Measurements from ENCODE around the gene SLIT1. TPM values are rescaled to one million over a fixed set of nuclear protein-coding genes. Genes with fewer than 3 reads are reported as not detected.
A peak's percentile ranks its signal among the peaks of the same experiment; 100 is the strongest.

SLIT1 gene
- total RNA-seq, 1 donor from 2014 or later: 10.6 TPM

- no peaks in the 10 kb centered on the region for H3K36me3 Mint-ChIP-seq (ENCODE audit: low read depth)
- no peak overlapping the region for H3K27ac Mint-ChIP-seq (ENCODE audit: unreplicated experiment)
- H3K27me3 Mint-ChIP-seq (ENCODE audit: low read depth): peaks cover 4% of the 10 kb centered on the region
- H3K4me3 Mint-ChIP-seq: no peak overlapping the region
- TF ChIP-seq, protein P1, sequence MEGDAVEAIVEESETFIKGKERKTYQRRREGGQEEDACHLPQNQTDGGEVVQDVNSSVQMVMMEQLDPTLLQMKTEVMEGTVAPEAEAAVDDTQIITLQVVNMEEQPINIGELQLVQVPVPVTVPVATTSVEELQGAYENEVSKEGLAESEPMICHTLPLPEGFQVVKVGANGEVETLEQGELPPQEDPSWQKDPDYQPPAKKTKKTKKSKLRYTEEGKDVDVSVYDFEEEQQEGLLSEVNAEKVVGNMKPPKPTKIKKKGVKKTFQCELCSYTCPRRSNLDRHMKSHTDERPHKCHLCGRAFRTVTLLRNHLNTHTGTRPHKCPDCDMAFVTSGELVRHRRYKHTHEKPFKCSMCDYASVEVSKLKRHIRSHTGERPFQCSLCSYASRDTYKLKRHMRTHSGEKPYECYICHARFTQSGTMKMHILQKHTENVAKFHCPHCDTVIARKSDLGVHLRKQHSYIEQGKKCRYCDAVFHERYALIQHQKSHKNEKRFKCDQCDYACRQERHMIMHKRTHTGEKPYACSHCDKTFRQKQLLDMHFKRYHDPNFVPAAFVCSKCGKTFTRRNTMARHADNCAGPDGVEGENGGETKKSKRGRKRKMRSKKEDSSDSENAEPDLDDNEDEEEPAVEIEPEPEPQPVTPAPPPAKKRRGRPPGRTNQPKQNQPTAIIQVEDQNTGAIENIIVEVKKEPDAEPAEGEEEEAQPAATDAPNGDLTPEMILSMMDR (conservative IDR thresholded peaks at IDR 0.05): no peak
- no peaks in the 10 kb centered on the region for H3K9me3 Mint-ChIP-seq
- peaks cover 17% of the 10 kb centered on the region for H3K4me1 Mint-ChIP-seq
- DNase-seq (ENCODE audit: low read depth, low spot score): no peak
Observed at GRCh38 chr10:97040248-97040584, 145.5 kb downstream of the SLIT1 start.

- H3K27ac Mint-ChIP-seq (ENCODE audit: unreplicated experiment): peak overlapping the region; percentile 32
- peaks cover 17% of the 10 kb centered on the region for H3K4me1 Mint-ChIP-seq
- no peak overlapping the region for H3K4me3 Mint-ChIP-seq
- no peaks in the 10 kb centered on the region for H3K36me3 Mint-ChIP-seq (ENCODE audit: low read depth)
- H3K27me3 Mint-ChIP-seq (ENCODE audit: low read depth): peaks cover 10% of the 10 kb centered on the region
- H3K9me3 Mint-ChIP-seq: no peaks in the 10 kb centered on the region
- no peak for DNase-seq (ENCODE audit: low read depth, low spot score)
- TF ChIP-seq, protein P1 (conservative IDR thresholded peaks at IDR 0.05): no peak
Observed at GRCh38 chr10:97039538-97040247, 146.1 kb downstream of the SLIT1 start.

GRCh38 chr10:97038688-97039087 is 147.1 kb downstream of the SLIT1 start:
- H3K27ac Mint-ChIP-seq (ENCODE audit: unreplicated experiment): no peak overlapping the region
- TF ChIP-seq, protein P1 (conservative IDR thresholded peaks at IDR 0.05): no peak
- H3K4me1 Mint-ChIP-seq: peaks cover 17% of the 10 kb centered on the region
- H3K9me3 Mint-ChIP-seq: no peaks in the 10 kb centered on the region
- peaks cover 12% of the 10 kb centered on the region for H3K27me3 Mint-ChIP-seq (ENCODE audit: low read depth)
- DNase-seq (ENCODE audit: low read depth, low spot score): no peak
- no peak overlapping the region for H3K4me3 Mint-ChIP-seq
- H3K36me3 Mint-ChIP-seq (ENCODE audit: low read depth): no peaks in the 10 kb centered on the region

DNA sequence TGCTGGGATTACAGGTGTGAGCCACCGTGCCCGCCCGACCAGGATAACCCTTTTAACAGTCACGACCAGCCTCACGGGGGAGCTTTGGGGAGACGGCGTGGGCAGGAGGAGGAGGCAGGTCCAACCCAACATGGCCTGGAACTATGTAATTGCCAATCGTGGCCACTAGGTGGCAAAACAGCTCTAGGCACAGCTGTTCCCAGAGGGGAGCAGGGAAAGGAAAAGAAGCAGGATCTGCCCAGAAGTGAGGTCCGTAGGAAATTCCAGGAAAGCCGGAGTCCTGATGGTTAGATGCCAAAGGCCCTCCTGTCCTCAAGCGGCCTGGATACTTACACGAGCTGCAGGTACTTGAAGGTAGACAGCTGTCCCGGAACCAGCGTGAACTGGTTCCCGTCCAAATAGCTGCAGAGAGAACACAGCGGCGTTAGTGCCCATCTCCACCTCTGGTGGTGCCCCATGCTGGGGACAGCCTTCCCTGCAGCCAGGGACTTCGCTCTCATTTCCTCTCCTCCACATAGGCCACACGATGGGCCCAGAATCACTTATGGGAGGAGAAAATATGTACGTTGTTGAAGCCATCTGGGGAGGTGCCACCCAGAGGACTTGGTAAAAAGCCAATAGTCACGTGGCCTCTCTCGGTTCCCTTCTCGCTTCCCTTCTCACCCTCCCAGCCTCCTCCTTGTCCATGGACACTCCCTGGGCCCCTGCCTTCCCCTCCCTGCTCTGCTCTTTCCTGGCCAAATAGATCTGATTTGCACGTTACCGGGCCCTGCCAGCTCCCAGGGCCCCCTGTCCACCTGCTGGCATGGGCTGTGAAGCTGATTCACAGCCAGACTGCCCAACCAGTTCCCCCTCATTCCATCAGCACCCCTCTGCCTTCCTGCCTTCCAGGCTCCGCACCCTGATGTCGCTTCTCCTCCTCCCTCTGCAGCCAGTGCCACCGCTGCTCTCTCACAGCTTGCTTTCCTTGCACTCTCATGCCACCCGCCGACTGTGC is 148.1 kb downstream of the SLIT1 start:
- Mint-ChIP-seq H3K4me1 (peaks cover 17% of the 10 kb centered on the region), H3K36me3 (ENCODE audit: low read depth) (no peaks in the 10 kb centered on the region), H3K9me3 (no peaks in the 10 kb centered on the region), H3K27me3 (ENCODE audit: low read depth) (peaks cover 19% of the 10 kb centered on the region), H3K27ac (ENCODE audit: unreplicated experiment) (no peak overlapping the region), H3K4me3 (no peak overlapping the region)
- peak; percentile 88 for DNase-seq (ENCODE audit: low read depth, low spot score)
- TF ChIP-seq, protein P1 (conservative IDR thresholded peaks at IDR 0.05): peak; percentile 84

DNA sequence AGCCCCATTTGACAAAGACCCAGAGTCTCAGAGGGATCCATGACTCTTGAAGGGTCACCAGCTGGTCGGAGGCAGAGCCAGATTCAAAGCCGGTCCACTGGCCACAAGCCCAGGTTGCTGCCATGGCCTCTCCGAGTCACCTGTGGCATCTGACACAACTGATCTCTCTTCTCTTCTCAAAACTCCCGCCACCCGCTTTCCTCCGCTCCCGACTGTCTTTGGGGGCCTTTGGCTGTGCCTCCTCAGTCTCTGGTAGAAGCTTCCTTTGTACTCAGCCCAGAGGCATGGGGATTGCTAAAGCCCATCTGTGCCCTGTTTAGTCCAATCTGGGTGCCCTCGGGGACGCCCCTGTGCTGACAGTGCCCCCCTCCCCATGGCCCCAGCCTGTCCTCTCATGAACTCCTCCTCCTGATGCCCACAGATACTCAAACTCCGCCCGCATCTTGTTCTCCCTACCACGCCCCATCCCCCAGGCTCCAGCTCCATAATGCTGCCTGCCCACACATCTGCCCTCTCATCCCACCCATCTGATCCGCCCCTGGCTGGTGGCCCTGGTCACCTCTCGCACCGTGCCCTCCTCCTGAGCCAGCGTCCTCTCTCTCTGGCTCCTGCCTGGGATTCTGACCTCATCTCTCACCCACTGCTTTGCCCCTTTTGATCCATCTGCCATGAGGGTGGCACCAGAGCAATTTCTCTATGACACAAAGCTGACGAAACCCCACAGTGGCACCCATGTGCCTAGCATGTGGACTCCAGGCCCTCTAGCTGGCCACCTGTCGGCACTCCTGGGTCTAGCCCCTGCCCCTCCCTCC is 150.6 kb downstream of the SLIT1 start:
- Mint-ChIP-seq H3K27ac (ENCODE audit: unreplicated experiment) (no peak overlapping the region), H3K4me3 (no peak overlapping the region), H3K27me3 (ENCODE audit: low read depth) (peaks cover 30% of the 10 kb centered on the region), H3K36me3 (ENCODE audit: low read depth) (no peaks in the 10 kb centered on the region), H3K9me3 (no peaks in the 10 kb centered on the region), H3K4me1 (peaks cover 17% of the 10 kb centered on the region)
- TF ChIP-seq, protein P1 (conservative IDR thresholded peaks at IDR 0.05): no peak
- DNase-seq (ENCODE audit: low read depth, low spot score): no peak

All from neural crest cell (in vitro differentiated cells).